Measurements from ENCODE around the gene EPAS1.

Gene EPAS1

GRCh38 chr2:46296840-46297545 lies at the start of gene EPAS1:
TSS of gene EPAS1 (plus strand) at chr2:46297407. CDS start at chr2:46297912, 505 bp downstream.
- DNase-seq, result peak; percentile 28

GRCh38 chr2:46248171-46248570 lies 49.0 kb upstream of the EPAS1 start:
- peak; percentile 1 for DNase-seq

DNA sequence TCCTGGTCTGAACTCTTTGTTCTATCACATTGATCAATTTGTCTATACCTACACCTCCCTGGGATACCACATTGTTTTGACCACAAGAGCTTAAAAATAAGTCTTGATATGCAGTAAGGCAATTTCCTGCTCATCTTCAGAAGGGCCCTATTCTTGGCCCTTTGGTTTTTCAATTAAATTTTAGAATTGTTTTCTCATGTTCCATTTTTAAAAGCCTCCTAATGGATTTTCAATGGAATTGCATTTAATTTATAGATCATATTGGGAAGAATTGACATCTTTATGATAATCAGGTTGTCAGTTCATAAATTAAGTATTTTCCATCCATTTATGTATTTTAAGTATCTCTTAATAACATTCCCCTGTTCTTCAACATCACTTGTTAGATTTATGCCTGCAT lies 47.6 kb upstream of the EPAS1 start:
- no peak for DNase-seq

GRCh38 chr2:46252891-46253659 lies 44.1 kb upstream of the EPAS1 start:
- peak; percentile 22 for DNase-seq

DNA sequence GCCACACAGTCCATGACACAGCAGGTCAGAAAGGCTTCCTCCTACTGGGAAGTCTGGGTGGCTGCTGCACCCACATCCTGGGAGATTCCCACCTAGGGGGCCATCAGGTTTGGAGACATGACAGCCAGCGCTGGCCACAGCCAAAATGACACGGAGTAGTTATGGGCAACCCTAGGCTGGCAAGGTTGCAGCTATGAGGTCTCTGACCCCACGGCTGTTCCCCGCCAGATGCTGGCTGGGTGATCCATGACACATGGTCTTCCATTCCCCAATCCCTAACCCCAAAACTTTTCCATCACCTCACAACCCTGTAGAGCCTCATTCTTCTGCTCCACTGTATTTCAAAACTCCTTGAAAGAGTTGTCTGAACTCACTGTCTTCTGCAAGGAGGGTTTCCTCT lies 42.7 kb upstream of the EPAS1 start:
- DNase-seq, result no peak

DNA sequence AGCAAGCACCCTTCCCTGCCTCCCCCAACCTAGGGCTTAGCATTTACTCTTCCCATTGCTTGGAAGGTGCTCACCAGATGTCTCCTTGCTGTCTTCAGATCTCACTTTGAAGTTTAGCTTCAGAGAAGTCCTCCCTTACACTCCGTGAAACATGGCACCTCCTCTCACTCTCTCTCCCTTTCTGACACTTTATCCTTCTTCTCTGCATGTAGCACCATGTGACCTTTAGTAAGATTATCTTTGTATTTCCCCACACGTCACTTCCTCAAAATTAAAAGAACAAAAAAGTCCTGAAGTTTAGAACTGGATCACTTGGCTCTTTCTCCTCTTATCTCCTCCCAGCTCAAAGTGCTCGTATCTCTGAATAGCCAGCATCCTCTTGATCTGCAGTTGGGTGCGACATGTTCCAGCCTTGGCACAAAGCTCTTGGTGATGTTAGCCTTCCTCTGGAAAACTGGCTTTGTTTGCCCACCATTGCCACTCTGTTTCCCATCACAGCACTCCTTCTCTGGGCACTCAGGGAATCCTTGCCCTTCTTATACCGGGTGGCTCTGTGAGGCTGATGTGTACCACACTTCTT lies 40.6 kb upstream of the EPAS1 start:
- no peak for DNase-seq

- DNase-seq, result peak; percentile 69
These were observed 39.7 kb upstream of the EPAS1 start for GRCh38 chr2:46257476-46257875.

GRCh38 chr2:46257980-46258379 lies 39.2 kb upstream of the EPAS1 start:
- no peak for DNase-seq

DNA sequence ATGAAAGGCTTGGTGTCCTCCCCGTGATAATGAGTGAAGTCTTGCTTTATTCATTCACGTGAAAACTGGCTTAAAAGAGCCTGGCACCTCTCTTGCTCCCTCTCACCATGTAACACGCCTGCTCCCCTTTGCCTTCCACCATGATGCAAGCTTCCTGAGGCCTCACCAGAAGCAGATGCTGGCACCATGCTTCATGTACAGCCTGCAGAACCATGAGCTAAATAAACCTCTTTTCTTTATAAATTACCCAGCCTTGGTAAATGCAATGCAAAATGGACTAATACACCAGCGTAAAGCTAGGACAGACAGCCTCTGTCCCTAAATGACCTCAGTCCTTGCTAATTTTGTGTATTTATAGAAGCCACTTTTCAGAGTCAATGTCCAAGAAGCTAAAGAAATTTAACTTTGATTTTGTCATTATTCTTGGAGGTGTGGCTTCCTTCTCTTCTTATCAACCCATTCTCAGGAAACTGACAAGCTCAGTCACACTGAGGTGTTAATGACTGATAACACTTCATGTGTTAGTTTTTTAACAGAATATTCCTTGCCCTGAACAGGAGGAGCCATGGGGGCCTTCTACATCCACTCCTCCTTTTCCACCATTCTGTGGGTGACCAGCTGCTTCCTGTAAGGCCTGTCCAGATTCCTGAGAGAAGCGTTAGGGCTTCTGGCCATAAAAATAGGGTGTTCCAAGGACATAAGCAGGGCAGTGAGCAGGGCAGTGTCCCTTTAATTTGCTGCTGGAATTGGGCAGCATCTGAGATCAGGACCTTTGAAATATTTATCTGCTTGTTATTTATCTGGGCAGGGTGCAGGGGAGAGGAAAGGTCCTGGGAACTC lies 38.0 kb upstream of the EPAS1 start:
- DNase-seq, result no peak

GRCh38 chr2:46259777-46260168 lies 37.4 kb upstream of the EPAS1 start:
- DNase-seq, result no peak

GRCh38 chr2:46260305-46260704 lies 36.9 kb upstream of the EPAS1 start:
- DNase-seq, result no peak

DNA sequence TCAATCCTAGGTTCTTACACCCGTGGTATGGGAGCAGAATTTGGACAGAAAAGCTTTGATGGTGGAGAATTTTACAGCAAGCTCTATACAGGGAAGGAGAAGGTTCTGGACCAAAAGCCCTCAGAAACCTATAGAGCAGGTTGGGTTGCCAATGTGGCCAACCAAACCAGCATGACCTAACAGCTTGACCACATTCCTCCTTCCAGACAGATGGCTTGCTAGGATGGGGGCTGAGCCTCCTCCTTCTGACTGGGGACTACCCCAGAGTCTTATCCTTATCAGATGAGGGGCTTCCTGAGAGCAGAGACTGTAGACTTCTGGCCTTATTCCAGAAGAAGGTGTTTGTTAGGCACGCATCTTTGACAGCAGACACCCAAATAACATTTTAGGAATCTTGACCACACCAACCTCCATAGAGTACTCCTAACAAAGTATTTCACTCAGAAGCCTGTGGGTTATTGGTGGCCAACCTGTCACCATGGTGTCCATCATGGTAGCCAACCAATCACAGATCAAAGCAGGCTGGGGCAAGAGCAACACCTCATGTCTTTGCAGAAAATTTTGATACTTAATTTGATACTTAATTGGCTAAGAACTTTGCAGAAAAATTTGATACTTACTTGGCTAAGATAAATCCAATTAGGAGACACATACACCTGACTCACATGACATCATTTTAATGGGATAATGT lies 34.8 kb upstream of the EPAS1 start:
- no peak for DNase-seq

GRCh38 chr2:46263347-46263746 lies 33.9 kb upstream of the EPAS1 start:
- no peak for DNase-seq

DNA sequence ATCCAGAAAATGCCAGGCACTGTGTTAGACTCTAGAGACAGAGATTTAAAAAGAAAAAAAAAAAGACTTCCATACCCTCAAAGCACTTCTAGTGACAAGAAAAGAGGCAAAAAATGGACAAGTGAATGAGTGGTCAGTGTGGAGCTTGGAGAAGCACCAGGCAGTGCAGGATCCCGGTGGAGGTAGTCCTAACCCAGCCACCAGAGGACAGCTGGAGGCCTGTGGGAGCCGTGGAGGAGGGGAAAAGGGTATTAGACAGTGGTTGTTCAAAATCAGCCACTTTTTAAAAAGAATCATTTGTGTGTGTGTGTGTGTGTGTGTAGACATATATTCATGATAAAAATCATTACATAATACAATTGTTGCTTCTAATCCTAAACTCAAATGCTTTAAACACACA lies 32.8 kb upstream of the EPAS1 start:
- no peak for DNase-seq

DNA sequence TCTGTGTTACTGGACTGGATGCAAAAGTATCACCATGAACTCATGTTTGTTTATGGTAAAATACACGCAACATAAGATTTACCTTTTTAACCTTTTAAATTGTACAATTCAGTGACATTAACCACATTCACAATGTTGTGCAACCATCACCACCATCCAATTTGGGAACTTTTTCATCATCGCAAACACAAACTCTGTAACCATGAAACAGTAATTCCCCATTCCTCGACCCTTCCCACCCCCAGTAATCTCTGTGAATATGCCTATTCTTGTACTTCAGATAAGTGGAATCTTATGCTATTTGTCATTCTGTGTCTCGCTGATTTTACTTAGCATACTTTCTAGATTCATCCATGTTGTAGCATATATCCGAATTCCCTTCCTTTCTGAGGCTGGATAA lies 31.1 kb upstream of the EPAS1 start:
- DNase-seq, result no peak

DNA sequence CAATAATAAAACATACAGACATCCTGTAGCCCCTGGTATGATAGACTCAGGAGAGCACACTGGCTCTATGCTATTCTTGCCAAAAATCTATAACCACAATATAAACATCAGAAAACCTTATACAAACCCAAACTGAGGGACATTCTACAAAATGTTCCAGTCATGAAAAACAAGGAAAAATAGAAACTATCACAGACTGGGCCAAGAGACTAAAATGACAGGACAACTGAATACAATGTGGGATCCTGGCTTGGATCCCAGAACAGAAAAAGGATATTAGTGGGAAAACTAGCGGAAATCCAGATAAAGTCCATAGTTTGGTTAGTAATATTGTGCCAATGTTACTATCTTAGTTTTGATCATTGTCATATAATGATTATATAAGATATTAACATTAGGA lies 29.6 kb upstream of the EPAS1 start:
- no peak for DNase-seq

DNA sequence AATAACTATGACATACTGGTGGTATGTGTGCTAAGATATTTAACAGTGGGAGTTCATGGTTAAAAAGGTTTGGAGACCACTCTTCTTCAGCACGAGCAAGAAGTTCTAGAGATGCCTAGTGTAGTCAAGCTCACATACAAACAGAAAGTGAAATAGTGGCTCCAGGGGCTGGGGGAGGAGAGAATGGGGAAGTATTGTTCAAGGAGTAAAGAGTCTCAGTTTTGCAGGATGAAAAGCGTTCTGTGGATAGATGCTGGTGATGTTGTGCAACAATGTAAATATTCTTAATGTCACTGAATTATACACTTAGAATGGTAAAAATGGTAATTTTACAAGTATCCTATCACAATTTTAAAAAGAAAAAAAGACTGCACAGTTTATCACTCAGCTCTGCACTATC lies 29.0 kb upstream of the EPAS1 start:
- DNase-seq, result no peak

DNA sequence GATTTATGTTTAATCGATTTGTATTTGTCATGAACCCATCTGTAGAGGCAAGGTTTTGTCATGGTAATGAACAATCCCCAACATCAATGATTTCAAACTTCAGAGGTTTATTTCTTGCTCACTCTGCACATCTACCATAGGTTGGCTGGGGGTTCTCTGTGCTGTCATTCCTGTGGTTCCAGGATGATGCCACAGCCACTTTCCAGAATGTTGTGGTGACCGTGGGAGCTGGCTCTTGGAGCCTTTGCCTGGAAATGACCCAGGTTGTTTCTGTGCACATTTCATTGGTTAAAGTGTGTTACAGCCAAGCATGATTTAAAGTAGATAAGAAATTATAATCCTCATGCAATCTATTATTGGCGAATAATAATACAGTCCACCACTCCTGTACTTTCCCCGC lies 28.2 kb upstream of the EPAS1 start:
- DNase-seq, result no peak

GRCh38 chr2:46269544-46270273 lies 27.5 kb upstream of the EPAS1 start:
- DNase-seq, result no peak

DNA sequence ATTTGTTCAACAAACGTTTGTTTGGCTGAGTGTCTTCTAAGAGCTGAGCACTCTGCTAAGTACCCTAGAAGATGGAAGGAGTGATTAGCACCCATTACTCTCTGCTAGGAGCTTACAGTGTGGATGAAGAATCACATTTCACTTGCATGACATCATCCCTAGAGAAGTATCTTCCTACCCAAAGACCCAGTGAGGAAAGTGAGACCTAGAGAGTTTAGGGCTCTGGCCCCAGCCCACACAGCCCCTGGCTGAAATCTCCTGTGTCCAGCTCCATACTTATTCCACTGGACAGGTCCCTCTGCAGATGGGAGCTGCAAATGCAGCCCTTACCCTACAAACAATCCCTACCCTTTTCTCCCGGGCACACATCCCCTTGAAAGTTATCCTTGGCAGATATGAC lies 26.8 kb upstream of the EPAS1 start:
- no peak for DNase-seq

- DNase-seq, result no peak
These were observed 23.9 kb upstream of the EPAS1 start for GRCh38 chr2:46273225-46273863.

Data from NCI-H1694 treated with DMSO at 0.1 percent for 48 hours (cell line).